Tibial nerve (tissue), 4 donors: ENCODE data around the gene PSTPIP1.

ENCODE experiments used
- CTCF ChIP-seq, 5 experiments: fragments of 200-600 bp in 3 of 5; fragments of 450-650 bp in 2 of 5; sonication (generic) in 3 of 5; IDR thresholded peaks; one replicate each; pipeline ENCODE4 v1.5.1; 2016 to 2019; ENCODE audit warnings: antibody characterized with exemption in 5 of 5, mild to moderate bottlenecking in 3 of 5, moderate library complexity in 2 of 5
- EP300 ChIP-seq, 2 donors: sonication (generic); formaldehyde crosslinking; IDR thresholded peaks; one replicate each; pipeline ENCODE4 v1.6.1; 2017; ENCODE audit warnings: antibody characterized with exemption in 2 of 2, mild to moderate bottlenecking in 1 of 2
- POLR2A ChIP-seq, 2 donors: fragments of 450-650 bp; IDR thresholded peaks; one replicate each; pipeline ENCODE4 v1.6.1; 2017; ENCODE audit warnings: antibody characterized with exemption in 2 of 2, mild to moderate bottlenecking in 2 of 2, moderate library complexity in 2 of 2

GRCh38 chr15:77066971-77067690, 72.2 kb downstream of the PSTPIP1 start:
- no peak for TF ChIP-seq CTCF (IDR thresholded peaks at IDR 0.05)
- TF ChIP-seq EP300 (IDR thresholded peaks at IDR 0.05): no peak
- TF ChIP-seq POLR2A (IDR thresholded peaks at IDR 0.05): no peak
